PC-3 (cell line): Measurements from ENCODE around the gene FAM184A.

Experiments used
- EZH2 ChIP-seq: fragments of 300-600 bp; sonication (generic); IDR thresholded peaks from one replicate; pipeline ENCODE4 v1.6.1; 2017; ENCODE audit warnings: antibody characterized with exemption, mild to moderate bottlenecking, low read length; ENCODE audit not compliant: unreplicated experiment
- EZH2phosphoT487 ChIP-seq: fragments of 300-600 bp; sonication (generic); IDR thresholded peaks from 2 replicates; pipeline ENCODE4 v1.6.1; 2018; ENCODE audit warnings: mild to moderate bottlenecking, antibody characterized with exemption, low read length, borderline replicate concordance
- TF ChIP-seq, protein P1 (sequence below): fragments of 300-600 bp; sonication (generic); conservative IDR thresholded peaks from 2 replicates; pipeline ENCODE4 v1.5.1; 2017; ENCODE audit warnings: antibody characterized with exemption, low read depth, mild to moderate bottlenecking, low read length

DNA sequence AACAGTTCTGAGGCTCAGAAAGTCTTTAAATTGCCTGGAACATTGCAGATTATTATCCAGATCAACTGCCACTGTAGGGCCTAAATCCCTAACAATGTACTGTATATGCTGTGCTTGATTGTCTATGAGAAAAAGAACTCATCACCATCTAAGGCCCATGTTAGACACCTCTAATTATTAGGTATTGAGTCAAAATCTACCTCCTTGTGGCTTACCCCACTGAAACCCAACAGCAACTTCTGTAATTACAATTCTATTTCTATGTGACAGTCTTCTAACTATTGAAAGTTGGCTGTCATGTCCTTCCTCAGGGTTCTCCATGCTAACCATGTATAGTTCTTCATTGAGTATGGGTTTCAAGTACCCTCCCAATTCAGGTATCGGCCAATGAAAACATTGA, 157.4 kb downstream of the FAM184A start:
- TF ChIP-seq, protein P1, sequence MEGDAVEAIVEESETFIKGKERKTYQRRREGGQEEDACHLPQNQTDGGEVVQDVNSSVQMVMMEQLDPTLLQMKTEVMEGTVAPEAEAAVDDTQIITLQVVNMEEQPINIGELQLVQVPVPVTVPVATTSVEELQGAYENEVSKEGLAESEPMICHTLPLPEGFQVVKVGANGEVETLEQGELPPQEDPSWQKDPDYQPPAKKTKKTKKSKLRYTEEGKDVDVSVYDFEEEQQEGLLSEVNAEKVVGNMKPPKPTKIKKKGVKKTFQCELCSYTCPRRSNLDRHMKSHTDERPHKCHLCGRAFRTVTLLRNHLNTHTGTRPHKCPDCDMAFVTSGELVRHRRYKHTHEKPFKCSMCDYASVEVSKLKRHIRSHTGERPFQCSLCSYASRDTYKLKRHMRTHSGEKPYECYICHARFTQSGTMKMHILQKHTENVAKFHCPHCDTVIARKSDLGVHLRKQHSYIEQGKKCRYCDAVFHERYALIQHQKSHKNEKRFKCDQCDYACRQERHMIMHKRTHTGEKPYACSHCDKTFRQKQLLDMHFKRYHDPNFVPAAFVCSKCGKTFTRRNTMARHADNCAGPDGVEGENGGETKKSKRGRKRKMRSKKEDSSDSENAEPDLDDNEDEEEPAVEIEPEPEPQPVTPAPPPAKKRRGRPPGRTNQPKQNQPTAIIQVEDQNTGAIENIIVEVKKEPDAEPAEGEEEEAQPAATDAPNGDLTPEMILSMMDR = no peak
- TF ChIP-seq EZH2phosphoT487 = no peak
- no peak for TF ChIP-seq EZH2
